Mammary epithelial cell (primary cell): ENCODE results near the gene BCL11A.

ENCODE experiments used
- EZH2 ChIP-seq: IDR thresholded peaks from 2 replicates; pipeline ENCODE4 v1.6.1; 2012; ENCODE audit warnings: low read length, inconsistent platforms, borderline replicate concordance
- TF ChIP-seq, protein P1 (sequence below), 2 donors: IDR thresholded peaks in 1 of 2; conservative IDR thresholded peaks in 1 of 2; 2 replicates each; pipeline ENCODE4 v1.5.1; 2011 to 2012; ENCODE audit warnings: inconsistent platforms in 2 of 2, low read length in 2 of 2, mild to moderate bottlenecking in 2 of 2, control low read depth in 1 of 2, low read depth in 1 of 2; ENCODE audit not compliant: insufficient read depth in 1 of 2; ENCODE audit errors: extremely low read depth in 1 of 2

DNA sequence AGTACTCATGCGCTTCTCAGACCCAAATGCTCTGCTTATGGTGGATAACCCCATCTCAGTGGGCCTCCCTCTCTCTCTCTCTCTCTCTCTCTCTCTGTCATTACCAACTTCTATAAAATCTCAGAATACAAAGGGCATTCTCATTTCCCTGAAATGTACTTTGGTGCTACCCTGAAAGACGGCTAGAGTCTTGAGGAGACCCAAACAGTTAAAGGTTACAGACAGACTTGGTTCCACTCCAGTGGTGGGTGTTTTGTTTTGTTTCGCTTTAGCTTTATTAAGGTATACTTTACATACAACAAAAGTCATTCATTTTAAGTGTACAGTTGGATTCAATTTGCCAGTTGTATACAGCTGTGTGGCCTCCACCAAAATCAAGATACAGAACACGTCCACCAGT lies 60.9 kb downstream of the BCL11A start:
- TF ChIP-seq, protein P1, sequence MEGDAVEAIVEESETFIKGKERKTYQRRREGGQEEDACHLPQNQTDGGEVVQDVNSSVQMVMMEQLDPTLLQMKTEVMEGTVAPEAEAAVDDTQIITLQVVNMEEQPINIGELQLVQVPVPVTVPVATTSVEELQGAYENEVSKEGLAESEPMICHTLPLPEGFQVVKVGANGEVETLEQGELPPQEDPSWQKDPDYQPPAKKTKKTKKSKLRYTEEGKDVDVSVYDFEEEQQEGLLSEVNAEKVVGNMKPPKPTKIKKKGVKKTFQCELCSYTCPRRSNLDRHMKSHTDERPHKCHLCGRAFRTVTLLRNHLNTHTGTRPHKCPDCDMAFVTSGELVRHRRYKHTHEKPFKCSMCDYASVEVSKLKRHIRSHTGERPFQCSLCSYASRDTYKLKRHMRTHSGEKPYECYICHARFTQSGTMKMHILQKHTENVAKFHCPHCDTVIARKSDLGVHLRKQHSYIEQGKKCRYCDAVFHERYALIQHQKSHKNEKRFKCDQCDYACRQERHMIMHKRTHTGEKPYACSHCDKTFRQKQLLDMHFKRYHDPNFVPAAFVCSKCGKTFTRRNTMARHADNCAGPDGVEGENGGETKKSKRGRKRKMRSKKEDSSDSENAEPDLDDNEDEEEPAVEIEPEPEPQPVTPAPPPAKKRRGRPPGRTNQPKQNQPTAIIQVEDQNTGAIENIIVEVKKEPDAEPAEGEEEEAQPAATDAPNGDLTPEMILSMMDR (conservative IDR thresholded peaks at IDR 0.05 in 1 of 2, IDR thresholded peaks at IDR 0.05 in 1 of 2; ENCODE audit: extremely low read depth in 1 of 2, insufficient read depth in 1 of 2, low read depth in 1 of 2, low read length in 2 of 2), result no peak
- no peak for TF ChIP-seq EZH2
